DOHH2 (cell line): ENCODE measurements around the gene SIGLEC12.
"Not testable (repeated sequence)": the region's sequence is repeated elsewhere in the genome, so short reads cannot be mapped to it uniquely, and the experiment has no call there.

Experiments
- H3F3A ChIP-seq: fragments of 200-600 bp; sonication (generic), shearing (Covaris generic); 2 replicates; pipeline ENCODE4 v1.6.0; 2016; ENCODE audit warnings: antibody characterized with exemption, mild to moderate bottlenecking; ENCODE audit not compliant: control insufficient read depth, insufficient read depth
- H3K27ac ChIP-seq: fragments of 200-600 bp; sonication (generic); 2 replicates; pipeline ENCODE4 v1.5.1; 2014; ENCODE audit warnings: low read depth, mild to moderate bottlenecking, low read length, moderate library complexity
- H3K27me3 ChIP-seq: fragments of 200-600 bp; sonication (generic); 2 replicates; pipeline ENCODE4 v1.6.1; 2014; ENCODE audit warnings: mild to moderate bottlenecking, low read length, mixed read lengths; ENCODE audit not compliant: control insufficient read depth
- H3K36me3 ChIP-seq: fragments of 200-600 bp; sonication (generic); 2 replicates; pipeline ENCODE4 v1.6.1; 2014; ENCODE audit warnings: mild to moderate bottlenecking, low read length, moderate library complexity, mixed read lengths; ENCODE audit not compliant: control insufficient read depth
- H3K4me1 ChIP-seq: fragments of 200-600 bp; sonication (generic); 2 replicates; pipeline ENCODE4 v1.6.1; 2014; ENCODE audit warnings: mild to moderate bottlenecking, low read length, mixed read lengths; ENCODE audit not compliant: control insufficient read depth
- H3K4me2 ChIP-seq: fragments of 200-600 bp; sonication (generic); 2 replicates; pipeline ENCODE4 v1.6.0; 2014; ENCODE audit warnings: mild to moderate bottlenecking, low read length, moderate library complexity
- H3K4me3 ChIP-seq: fragments of 200-600 bp; sonication (generic); 2 replicates; pipeline ENCODE4 v1.5.1; 2014; ENCODE audit warnings: mild to moderate bottlenecking, low read length, mixed read lengths
- H3K79me2 ChIP-seq: fragments of 200-600 bp; sonication (generic); 2 replicates; pipeline ENCODE4 v1.6.1; 2014; ENCODE audit warnings: mild to moderate bottlenecking, low read length, mixed read lengths; ENCODE audit not compliant: control insufficient read depth
- H3K9me2 ChIP-seq: fragments of 200-600 bp; sonication (generic); replicated peaks from 2 replicates; pipeline ENCODE4 v1.6.1; 2014; ENCODE audit warnings: mild to moderate bottlenecking, low read length, mixed read lengths; ENCODE audit not compliant: control insufficient read depth
- H3K9me3 ChIP-seq: fragments of 200-600 bp; sonication (generic); 2 replicates; pipeline ENCODE4 v1.6.1; 2014; ENCODE audit warnings: antibody characterized with exemption, low read length, mixed read lengths; ENCODE audit not compliant: control insufficient read depth, insufficient read depth
- H4K20me1 ChIP-seq: fragments of 200-600 bp; sonication (generic); 2 replicates; pipeline ENCODE4 v1.6.0; 2014; ENCODE audit warnings: low read depth, mild to moderate bottlenecking, antibody characterized with exemption, low read length, moderate library complexity; ENCODE audit not compliant: control insufficient read depth, insufficient read depth
- CTCF ChIP-seq: fragments of 200-600 bp; sonication (generic); IDR thresholded peaks from one replicate; pipeline ENCODE4 v1.5.1; 2014; ENCODE audit warnings: antibody characterized with exemption, mild to moderate bottlenecking, low read depth, low read length; ENCODE audit not compliant: poor library complexity, severe bottlenecking
- EZH2phosphoT487 ChIP-seq: fragments of 200-600 bp; sonication (generic); IDR thresholded peaks from 2 replicates; pipeline ENCODE4 v1.6.1; 2017; ENCODE audit warnings: borderline replicate concordance, mild to moderate bottlenecking, antibody characterized with exemption, low read length, moderate library complexity, mixed read lengths

Gene SIGLEC12

GRCh38 chr19:51467864-51468544 is 33.6 kb downstream of the SIGLEC12 start:
- H3K79me2 ChIP-seq = no peaks in the 10 kb centered on the region
- H4K20me1 ChIP-seq = no peaks in the 10 kb centered on the region
- no peaks in the 10 kb centered on the region for H3K9me2 ChIP-seq
- no peak overlapping the region for H3K27ac ChIP-seq
- H3K9me3 ChIP-seq = no peaks in the 10 kb centered on the region
- H3K36me3 ChIP-seq = no peaks in the 10 kb centered on the region
- H3K4me3 ChIP-seq = no peak overlapping the region
- TF ChIP-seq EZH2phosphoT487 (no peak), CTCF (no peak)
- H3F3A ChIP-seq = no peaks in the 10 kb centered on the region
- H3K4me2 ChIP-seq = no peak overlapping the region
- H3K4me1 ChIP-seq = no peaks in the 10 kb centered on the region
- peaks cover 10% of the 10 kb centered on the region; the same call in 1 of the 2 replicates for H3K27me3 ChIP-seq

GRCh38 chr19:51466723-51467122 is 34.9 kb downstream of the SIGLEC12 start:
- H3K9me2 ChIP-seq = no peaks in the 10 kb centered on the region
- no peaks in the 10 kb centered on the region for H3K4me1 ChIP-seq
- no peak overlapping the region for H3K27ac ChIP-seq
- no peaks in the 10 kb centered on the region for H4K20me1 ChIP-seq
- TF ChIP-seq CTCF = no peak
- no peak for TF ChIP-seq EZH2phosphoT487
- H3K4me2 ChIP-seq = no peak overlapping the region
- no peaks in the 10 kb centered on the region for H3F3A ChIP-seq
- H3K36me3 ChIP-seq = no peaks in the 10 kb centered on the region
- no peaks in the 10 kb centered on the region for H3K79me2 ChIP-seq
- H3K4me3 ChIP-seq = no peak overlapping the region
- H3K9me3 ChIP-seq = no peaks in the 10 kb centered on the region
- H3K27me3 ChIP-seq = peaks cover 10% of the 10 kb centered on the region; the same call in 1 of the 2 replicates

GRCh38 chr19:51463976-51464581 is 37.5 kb downstream of the SIGLEC12 start:
- not testable (repeated sequence) for H3K36me3 ChIP-seq, H3K27me3 ChIP-seq, H3K4me2 ChIP-seq, H3K9me3 ChIP-seq, H3K4me3 ChIP-seq, H3F3A ChIP-seq, H3K79me2 ChIP-seq, H3K9me2 ChIP-seq, H4K20me1 ChIP-seq, H3K4me1 ChIP-seq, H3K27ac ChIP-seq

GRCh38 chr19:51462681-51463080 is 38.9 kb downstream of the SIGLEC12 start:
- Histone ChIP-seq H3F3A (no peaks in the 10 kb centered on the region), H3K27ac (no peak overlapping the region), H3K4me2 (no peak overlapping the region), H4K20me1 (no peaks in the 10 kb centered on the region), H3K36me3 (no peaks in the 10 kb centered on the region), H3K4me1 (peaks cover 5% of the 10 kb centered on the region; the same call in 1 of the 2 replicates), H3K9me2 (no peaks in the 10 kb centered on the region), H3K79me2 (no peaks in the 10 kb centered on the region), H3K27me3 (peaks cover 10% of the 10 kb centered on the region; the same call in 1 of the 2 replicates), H3K4me3 (no peak overlapping the region), H3K9me3 (no peaks in the 10 kb centered on the region)
- no peak for TF ChIP-seq CTCF
- no peak for TF ChIP-seq EZH2phosphoT487
